ENCODE data around the gene SCAI.

DNA sequence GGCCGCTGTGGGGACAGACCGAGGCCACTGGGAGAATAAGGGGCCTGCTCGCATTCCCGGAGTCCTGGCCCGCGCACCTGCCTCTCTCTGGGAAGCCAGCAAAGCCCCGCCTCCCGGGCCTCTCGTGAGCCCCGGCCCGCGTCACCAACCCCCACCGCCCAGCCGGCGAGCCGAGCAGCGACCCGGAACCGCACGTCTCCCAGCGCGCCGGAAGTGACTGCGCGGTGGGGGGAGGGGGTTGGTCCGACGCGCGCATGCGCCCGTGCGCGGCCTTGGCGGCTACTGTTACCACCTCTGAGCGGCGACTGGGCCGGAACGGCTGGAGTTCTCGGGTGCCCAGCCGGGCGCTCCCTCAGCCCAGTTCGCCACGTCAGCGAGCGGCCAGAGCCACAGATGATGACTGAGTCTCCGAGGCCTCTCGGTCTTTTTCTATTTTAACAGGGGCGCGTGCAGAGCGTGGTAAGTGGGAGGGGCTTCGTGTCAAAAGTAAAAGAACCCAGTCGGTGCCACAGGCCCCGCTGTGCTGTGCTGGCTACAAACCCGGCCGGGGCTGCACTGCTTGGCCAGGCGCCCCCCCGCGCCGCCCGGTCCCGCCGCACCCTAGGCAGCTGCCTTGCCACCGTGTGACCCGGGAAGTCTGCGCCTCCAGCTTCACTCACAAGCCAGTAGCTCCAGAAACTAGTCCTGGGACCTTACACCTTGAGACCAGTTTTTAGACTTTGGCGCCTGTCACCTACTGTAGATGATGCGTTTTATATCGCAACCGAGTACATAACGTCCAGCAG is 202.2 kb downstream of the SCAI start, which contains the start of gene GOLGA1:
- TF ChIP-seq, protein P1, sequence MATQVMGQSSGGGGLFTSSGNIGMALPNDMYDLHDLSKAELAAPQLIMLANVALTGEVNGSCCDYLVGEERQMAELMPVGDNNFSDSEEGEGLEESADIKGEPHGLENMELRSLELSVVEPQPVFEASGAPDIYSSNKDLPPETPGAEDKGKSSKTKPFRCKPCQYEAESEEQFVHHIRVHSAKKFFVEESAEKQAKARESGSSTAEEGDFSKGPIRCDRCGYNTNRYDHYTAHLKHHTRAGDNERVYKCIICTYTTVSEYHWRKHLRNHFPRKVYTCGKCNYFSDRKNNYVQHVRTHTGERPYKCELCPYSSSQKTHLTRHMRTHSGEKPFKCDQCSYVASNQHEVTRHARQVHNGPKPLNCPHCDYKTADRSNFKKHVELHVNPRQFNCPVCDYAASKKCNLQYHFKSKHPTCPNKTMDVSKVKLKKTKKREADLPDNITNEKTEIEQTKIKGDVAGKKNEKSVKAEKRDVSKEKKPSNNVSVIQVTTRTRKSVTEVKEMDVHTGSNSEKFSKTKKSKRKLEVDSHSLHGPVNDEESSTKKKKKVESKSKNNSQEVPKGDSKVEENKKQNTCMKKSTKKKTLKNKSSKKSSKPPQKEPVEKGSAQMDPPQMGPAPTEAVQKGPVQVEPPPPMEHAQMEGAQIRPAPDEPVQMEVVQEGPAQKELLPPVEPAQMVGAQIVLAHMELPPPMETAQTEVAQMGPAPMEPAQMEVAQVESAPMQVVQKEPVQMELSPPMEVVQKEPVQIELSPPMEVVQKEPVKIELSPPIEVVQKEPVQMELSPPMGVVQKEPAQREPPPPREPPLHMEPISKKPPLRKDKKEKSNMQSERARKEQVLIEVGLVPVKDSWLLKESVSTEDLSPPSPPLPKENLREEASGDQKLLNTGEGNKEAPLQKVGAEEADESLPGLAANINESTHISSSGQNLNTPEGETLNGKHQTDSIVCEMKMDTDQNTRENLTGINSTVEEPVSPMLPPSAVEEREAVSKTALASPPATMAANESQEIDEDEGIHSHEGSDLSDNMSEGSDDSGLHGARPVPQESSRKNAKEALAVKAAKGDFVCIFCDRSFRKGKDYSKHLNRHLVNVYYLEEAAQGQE (IDR thresholded peaks at IDR 0.05; ENCODE audit: insufficient read depth in 1 of 2, low read depth in 2 of 2, low read length in 1 of 2) = no peak
- TF ChIP-seq, protein P2, sequence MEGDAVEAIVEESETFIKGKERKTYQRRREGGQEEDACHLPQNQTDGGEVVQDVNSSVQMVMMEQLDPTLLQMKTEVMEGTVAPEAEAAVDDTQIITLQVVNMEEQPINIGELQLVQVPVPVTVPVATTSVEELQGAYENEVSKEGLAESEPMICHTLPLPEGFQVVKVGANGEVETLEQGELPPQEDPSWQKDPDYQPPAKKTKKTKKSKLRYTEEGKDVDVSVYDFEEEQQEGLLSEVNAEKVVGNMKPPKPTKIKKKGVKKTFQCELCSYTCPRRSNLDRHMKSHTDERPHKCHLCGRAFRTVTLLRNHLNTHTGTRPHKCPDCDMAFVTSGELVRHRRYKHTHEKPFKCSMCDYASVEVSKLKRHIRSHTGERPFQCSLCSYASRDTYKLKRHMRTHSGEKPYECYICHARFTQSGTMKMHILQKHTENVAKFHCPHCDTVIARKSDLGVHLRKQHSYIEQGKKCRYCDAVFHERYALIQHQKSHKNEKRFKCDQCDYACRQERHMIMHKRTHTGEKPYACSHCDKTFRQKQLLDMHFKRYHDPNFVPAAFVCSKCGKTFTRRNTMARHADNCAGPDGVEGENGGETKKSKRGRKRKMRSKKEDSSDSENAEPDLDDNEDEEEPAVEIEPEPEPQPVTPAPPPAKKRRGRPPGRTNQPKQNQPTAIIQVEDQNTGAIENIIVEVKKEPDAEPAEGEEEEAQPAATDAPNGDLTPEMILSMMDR (IDR thresholded peaks at IDR 0.05) = no peak

Data from Panc1 (cell line).